IMR-90 (cell line): ENCODE results near the gene DHRS12. TPM values are rescaled to one million over a fixed set of nuclear protein-coding genes. Genes with fewer than 3 reads are reported as not detected.
A peak's percentile ranks its signal among the peaks of the same experiment; 100 is the strongest.
"Not testable (repeated sequence)": the region's sequence is repeated elsewhere in the genome, so short reads cannot be mapped to it uniquely, and the experiment has no call there.

ENCODE experiments used
- ATAC-seq: fragments of 200-7000 bp; cut with Tn5 transposase; 2 replicates; pipeline ENCODE4 v1.9.1; 2020; ENCODE audit warnings: low read depth, mild to moderate bottlenecking, moderate library complexity
- BruUV-seq: library from RNA; stranded (reverse); fragments of 400-500 nt; replicated peaks from 2 replicates; lab custom pipeline; 2021; lab: Mats Ljungman, UMichigan
- CTCF ChIA-PET: fragments of 300-600 bp; formaldehyde crosslinking; extraction: SDS; loops from one replicate; lab custom pipeline; 2021; ENCODE audit warnings: antibody characterized with exemption; lab: Yijun Ruan, JAX
- POLR2A ChIA-PET: fragments of 300-600 bp; sonication (Branson Sonifier 250); formaldehyde crosslinking; loops from one replicate; lab custom pipeline; 2022; ENCODE audit warnings: antibody characterized with exemption; ENCODE audit not compliant: unreplicated experiment; lab: Charles Lee
- DNase-seq: peaks from one replicate; pipeline ENCODE4 v3.0.0; 2013
- H2AFZ ChIP-seq: replicated peaks from 2 replicates; pipeline ENCODE3; 2013; ENCODE audit warnings: low read length, mild to moderate bottlenecking; ENCODE audit not compliant: poor library complexity
- H2AK5ac ChIP-seq: 2 replicates; pipeline ENCODE4 v1.6.1; 2013; ENCODE audit warnings: low read depth, low read length, inconsistent platforms
- H2AK9ac ChIP-seq: replicated peaks from 2 replicates; pipeline ENCODE3; 2013; ENCODE audit warnings: mild to moderate bottlenecking, low read depth, low read length, moderate library complexity; ENCODE audit not compliant: poor library complexity
- H2BK120ac ChIP-seq: 2 replicates; pipeline ENCODE4 v1.6.1; 2013; ENCODE audit warnings: low read depth, low read length, inconsistent platforms
- H2BK15ac ChIP-seq: 3 replicates; pipeline ENCODE4 v1.6.1; 2013; ENCODE audit warnings: low read depth, low read length, inconsistent platforms
- H2BK20ac ChIP-seq: 2 replicates; pipeline ENCODE4 v1.6.1; 2013; ENCODE audit warnings: low read depth, mild to moderate bottlenecking, inconsistent platforms, low read length, moderate library complexity
- H2BK5ac ChIP-seq: 2 replicates; pipeline ENCODE4 v1.6.1; 2013; ENCODE audit warnings: mild to moderate bottlenecking, low read depth, low read length, inconsistent platforms; ENCODE audit not compliant: poor library complexity, severe bottlenecking
- H3K14ac ChIP-seq: replicated peaks from 2 replicates; pipeline ENCODE4 v1.6.1; 2013; ENCODE audit warnings: low read depth, low read length, inconsistent platforms
- H3K18ac ChIP-seq: 2 replicates; pipeline ENCODE4 v1.6.1; 2013; ENCODE audit warnings: low read depth, low read length, control low read depth
- H3K23ac ChIP-seq: 2 replicates; pipeline ENCODE4 v1.6.1; 2013; ENCODE audit warnings: low read depth, low read length, inconsistent platforms
- H3K27ac ChIP-seq: 2 replicates; pipeline ENCODE4 v1.5.1; 2013; ENCODE audit warnings: mild to moderate bottlenecking, control low read depth, low read length; ENCODE audit not compliant: insufficient read depth
- H3K27me3 ChIP-seq: 2 replicates; pipeline ENCODE4 v1.6.1; 2013; ENCODE audit warnings: low read length; ENCODE audit not compliant: control insufficient read depth, insufficient read depth
- H3K36me3 ChIP-seq: 2 replicates; pipeline ENCODE4 v1.6.1; 2013; ENCODE audit warnings: low read length, mixed read lengths; ENCODE audit not compliant: control insufficient read depth, insufficient read depth
- H3K4ac ChIP-seq: 2 replicates; pipeline ENCODE4 v1.6.1; 2013; ENCODE audit warnings: low read depth, low read length, inconsistent platforms
- H3K4me1 ChIP-seq: 2 replicates; pipeline ENCODE4 v1.6.1; 2013; ENCODE audit warnings: low read length, mixed read lengths; ENCODE audit not compliant: control insufficient read depth, insufficient read depth
- H3K4me2 ChIP-seq: 2 replicates; pipeline ENCODE4 v1.6.1; 2013; ENCODE audit warnings: low read depth, mild to moderate bottlenecking, control low read depth, low read length, moderate library complexity
- H3K4me3 ChIP-seq: 2 replicates; pipeline ENCODE4 v1.5.1; 2013; ENCODE audit warnings: low read depth, mild to moderate bottlenecking, control low read depth, low read length, moderate library complexity; ENCODE audit not compliant: insufficient read depth
- H3K56ac ChIP-seq: 2 replicates; pipeline ENCODE4 v1.6.1; 2013; ENCODE audit warnings: low read length, inconsistent platforms; ENCODE audit not compliant: insufficient read depth; ENCODE audit errors: extremely low read depth
- H3K79me1 ChIP-seq, 2 experiments: 2 replicates each; pipeline ENCODE4 v1.6.1; 2013; ENCODE audit warnings: low read length in 2 of 2, inconsistent platforms in 1 of 2, low read depth in 1 of 2
- H3K9ac ChIP-seq: 2 replicates; pipeline ENCODE4 v1.6.1; 2013; ENCODE audit warnings: low read depth, low read length, control low read depth
- H3K9me1 ChIP-seq: 2 replicates; pipeline ENCODE4 v1.6.1; 2013; ENCODE audit warnings: low read length, inconsistent platforms; ENCODE audit not compliant: insufficient read depth
- H3K9me3 ChIP-seq: 2 replicates; pipeline ENCODE4 v1.6.1; 2013; ENCODE audit warnings: low read length; ENCODE audit not compliant: control insufficient read depth, insufficient read depth
- H4K20me1 ChIP-seq: 2 replicates; pipeline ENCODE4 v1.6.1; 2013; ENCODE audit warnings: low read length, inconsistent platforms; ENCODE audit not compliant: insufficient read depth
- H4K5ac ChIP-seq: 2 replicates; pipeline ENCODE4 v1.6.1; 2013; ENCODE audit warnings: mild to moderate bottlenecking, low read depth, low read length, control low read depth
- H4K8ac ChIP-seq, 2 experiments: 2 replicates each; pipeline ENCODE4 v1.6.1; 2013; ENCODE audit warnings: low read depth in 2 of 2, low read length in 2 of 2, control low read depth in 1 of 2, inconsistent platforms in 1 of 2
- H4K91ac ChIP-seq: 2 replicates; pipeline ENCODE4 v1.6.1; 2013; ENCODE audit warnings: low read depth, low read length, inconsistent platforms; ENCODE audit not compliant: insufficient read depth
- BHLHE40 ChIP-seq: fragments of 150-350 bp; IDR thresholded peaks from 2 replicates; pipeline ENCODE4 v1.6.1; 2016; ENCODE audit warnings: mild to moderate bottlenecking, low read depth, low read length
- CEBPB ChIP-seq: IDR thresholded peaks from 2 replicates; pipeline ENCODE4 v1.6.1; 2012; ENCODE audit warnings: low read depth, low read length, improper control_type of control experiment
- CHD1 ChIP-seq: IDR thresholded peaks from 2 replicates; pipeline ENCODE4 v1.6.1; 2012; ENCODE audit warnings: low read depth, low read length, improper control_type of control experiment
- WGBS, 2 experiments: methylation state at CpG; one replicate each; pipeline versions ENCODE4 v1.1.5 to v1.1.7; 2013; ENCODE audit warnings: missing lambda C conversion rate in 2 of 2; ENCODE audit not compliant: insufficient read length in 1 of 2; ENCODE audit errors: extremely low coverage in 2 of 2; 5-methylcytosine and 5-hydroxymethylcytosine counted together
- dilution Hi-C: fragments of 300-500 bp; cut with HindIII; formaldehyde crosslinking; loops from one replicate; pipeline ENCODE4 v1.14.3; 2018; ENCODE audit warnings: low sequenced_read_pairs; ENCODE audit not compliant: unreplicated experiment
- in situ Hi-C: fragments of 300-500 bp; cut with MboI; formaldehyde crosslinking; loops from 3 replicates; pipeline ENCODE4 v1.14.3; 2019; ENCODE audit warnings: low sequenced_read_pairs, inconsistent platforms, mixed read lengths
- intact Hi-C: fragments of 100-400 bp; cut with micrococcal nuclease; formaldehyde crosslinking; loops from 2 replicates; pipeline ENCODE4 v1.10.0; 2022
- polyA plus RNA-seq, 3 experiments: library from polyadenylated mRNA; depleted of rRNA; stranded (reverse); fragments of >200 nt; gene quantifications; 2 replicates each; pipeline ENCODE4 v1.2.3, GENCODE V29; 2012; ENCODE audit warnings: low replicate concordance in 1 of 3
- total RNA-seq: library from RNA; depleted of rRNA; stranded (reverse); fragments of >200 nt; gene quantifications from 2 replicates; pipeline ENCODE4 v1.2.3, GENCODE V29; 2012

The DHRS12 gene
- total and polyA plus RNA-seq, 2 of the 4 experiments (the other 2 are of a cell fraction), result 1.3 to 1.6 TPM

DNA sequence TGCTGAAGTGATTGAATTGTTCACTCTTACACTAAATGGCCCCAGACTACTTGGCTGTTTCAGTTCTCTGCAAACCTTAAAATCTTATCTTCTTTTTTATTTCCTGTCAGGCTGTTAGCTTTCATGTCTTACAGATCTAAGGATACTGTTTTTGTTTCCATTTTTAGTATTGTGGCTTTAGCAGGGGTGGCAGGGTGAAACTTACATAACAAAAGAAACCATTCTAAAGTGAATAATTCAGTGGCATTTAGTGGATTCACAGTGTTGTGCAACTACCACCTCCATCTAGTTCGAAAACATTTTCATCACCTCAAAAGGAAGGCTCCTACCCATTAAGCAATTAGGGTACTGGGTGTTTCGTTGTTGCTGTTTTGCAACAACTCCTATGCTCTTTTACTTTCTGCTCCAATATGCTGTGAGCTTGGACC lies 21.2 kb upstream of the DHRS12 start:
- Histone ChIP-seq H4K20me1 (no peaks in the 10 kb centered on the region), H4K8ac (no peak overlapping the region), H3K9ac (no peak overlapping the region), H3K23ac (no peak overlapping the region), H3K9me3 (no peaks in the 10 kb centered on the region), H2AFZ (no peak overlapping the region), H3K14ac (no peak overlapping the region), H3K9me1 (no peaks in the 10 kb centered on the region), H3K18ac (no peak overlapping the region), H4K91ac (no peak overlapping the region), H2BK5ac (no peak overlapping the region), H2BK120ac (no peak overlapping the region), H2AK9ac (no peak overlapping the region), H2BK20ac (no peak overlapping the region), H3K36me3 (no peaks in the 10 kb centered on the region), H3K4me2 (no peak overlapping the region), H3K4me1 (no peaks in the 10 kb centered on the region), H3K4ac (no peak overlapping the region), H2AK5ac (no peak overlapping the region), H3K79me1 (no peaks in the 10 kb centered on the region), H3K56ac (no peak overlapping the region), H3K27me3 (peaks cover 68% of the 10 kb centered on the region), H3K27ac (no peak overlapping the region), H4K5ac (no peak overlapping the region), H2BK15ac (no peak overlapping the region), H3K4me3 (no peak overlapping the region)
- dilution Hi-C loops, result no loop called here
- DNase-seq (no peak), ATAC-seq (no peak)
- CTCF ChIA-PET, result interaction anchor here (1.0 to 1.3 kb wide), 3 partner anchors 9 to 13 kb away, joined by 3 to 6 read pairs (median 3); no protein-coding TSS in a partner anchor
- intact Hi-C loops, result no loop called here
- POLR2A ChIA-PET, result no interaction called here
- no TSS peak for BruUV-seq
- in situ Hi-C loops, result no loop called here
- WGBS, 2 experiments, result no CpG with 5 or more reads among the region's 2 CpGs
- TF ChIP-seq CHD1 (no peak), CEBPB (peak; percentile 28; the same call in 1 of the 2 replicates), BHLHE40 (no peak)

DNA sequence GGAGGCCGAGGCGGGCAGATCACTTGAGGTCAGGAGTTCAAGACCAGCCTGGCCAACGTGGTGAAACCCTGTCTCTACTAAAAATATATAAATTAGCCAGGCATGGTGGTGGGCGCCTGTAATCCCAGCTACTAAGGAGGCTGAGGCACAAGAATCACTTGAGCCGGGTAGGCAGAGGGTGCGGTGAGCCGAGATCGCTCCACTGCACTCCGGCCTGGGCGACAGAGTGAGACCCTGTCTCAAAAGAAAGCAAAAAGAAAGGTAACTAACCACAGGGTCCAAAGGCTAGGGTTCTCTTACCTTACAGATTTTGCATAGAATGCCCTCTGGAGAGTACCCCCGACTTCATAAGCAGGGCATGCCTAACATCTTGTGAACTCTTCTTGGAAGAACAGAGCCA lies 20.7 kb upstream of the DHRS12 start:
- H2BK5ac ChIP-seq, H2AFZ ChIP-seq, dilution Hi-C loops, BruUV-seq, intact Hi-C loops, H3K36me3 ChIP-seq, DNase-seq, H2BK15ac ChIP-seq, H2AK5ac ChIP-seq, H3K14ac ChIP-seq, H2AK9ac ChIP-seq, H3K79me1 ChIP-seq, H3K56ac ChIP-seq, H3K9me3 ChIP-seq, in situ Hi-C loops, H2BK120ac ChIP-seq, H4K8ac ChIP-seq, H3K18ac ChIP-seq, H3K4me1 ChIP-seq, H4K91ac ChIP-seq, H3K4me3 ChIP-seq, H4K20me1 ChIP-seq, H3K23ac ChIP-seq, H3K4me2 ChIP-seq, CTCF ChIA-PET, H3K9ac ChIP-seq, H3K27ac ChIP-seq, H3K9me1 ChIP-seq, H4K5ac ChIP-seq, ATAC-seq, POLR2A ChIA-PET, H2BK20ac ChIP-seq, H3K4ac ChIP-seq: not testable (repeated sequence)
- no CpG with 5 or more reads among the region's 11 CpGs for WGBS, 2 experiments
- H3K27me3 ChIP-seq, result peaks cover 68% of the 10 kb centered on the region
